Measurements from ENCODE around the gene CFAP100.

- no peak for TF ChIP-seq POLR2A (IDR thresholded peaks at IDR 0.05; ENCODE audit: borderline replicate concordance, extremely low read depth, insufficient read depth, insufficient read length)
- no peak for TF ChIP-seq FOSL1 (IDR thresholded peaks at IDR 0.05; ENCODE audit: low read depth)
- TF ChIP-seq, protein P1, sequence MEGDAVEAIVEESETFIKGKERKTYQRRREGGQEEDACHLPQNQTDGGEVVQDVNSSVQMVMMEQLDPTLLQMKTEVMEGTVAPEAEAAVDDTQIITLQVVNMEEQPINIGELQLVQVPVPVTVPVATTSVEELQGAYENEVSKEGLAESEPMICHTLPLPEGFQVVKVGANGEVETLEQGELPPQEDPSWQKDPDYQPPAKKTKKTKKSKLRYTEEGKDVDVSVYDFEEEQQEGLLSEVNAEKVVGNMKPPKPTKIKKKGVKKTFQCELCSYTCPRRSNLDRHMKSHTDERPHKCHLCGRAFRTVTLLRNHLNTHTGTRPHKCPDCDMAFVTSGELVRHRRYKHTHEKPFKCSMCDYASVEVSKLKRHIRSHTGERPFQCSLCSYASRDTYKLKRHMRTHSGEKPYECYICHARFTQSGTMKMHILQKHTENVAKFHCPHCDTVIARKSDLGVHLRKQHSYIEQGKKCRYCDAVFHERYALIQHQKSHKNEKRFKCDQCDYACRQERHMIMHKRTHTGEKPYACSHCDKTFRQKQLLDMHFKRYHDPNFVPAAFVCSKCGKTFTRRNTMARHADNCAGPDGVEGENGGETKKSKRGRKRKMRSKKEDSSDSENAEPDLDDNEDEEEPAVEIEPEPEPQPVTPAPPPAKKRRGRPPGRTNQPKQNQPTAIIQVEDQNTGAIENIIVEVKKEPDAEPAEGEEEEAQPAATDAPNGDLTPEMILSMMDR (IDR thresholded peaks at IDR 0.05 in 2 of 3, conservative IDR thresholded peaks at IDR 0.05 in 1 of 3; ENCODE audit: borderline replicate concordance in 1 of 3, insufficient read depth in 1 of 3, low read depth in 2 of 3, low read length in 2 of 3), result no peak
- TF ChIP-seq EZH2 (IDR thresholded peaks at IDR 0.05), result no peak
- TF ChIP-seq, protein P2, sequence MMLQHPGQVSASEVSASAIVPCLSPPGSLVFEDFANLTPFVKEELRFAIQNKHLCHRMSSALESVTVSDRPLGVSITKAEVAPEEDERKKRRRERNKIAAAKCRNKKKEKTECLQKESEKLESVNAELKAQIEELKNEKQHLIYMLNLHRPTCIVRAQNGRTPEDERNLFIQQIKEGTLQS (IDR thresholded peaks at IDR 0.05), result no peak
- no peak for TF ChIP-seq POLR2AphosphoS5 (IDR thresholded peaks at IDR 0.05; ENCODE audit: low read depth, low read length)
- TF ChIP-seq SIN3A (IDR thresholded peaks at IDR 0.05; ENCODE audit: low read depth), result no peak
Observed at GRCh38 chr3:126445506-126445905, 50.8 kb downstream of the CFAP100 start.
